ENCODE data around the gene TGFB1I1.
A peak's percentile ranks its signal among the peaks of the same experiment; 100 is the strongest.
"Not testable (repeated sequence)": the region's sequence is repeated elsewhere in the genome, so short reads cannot be mapped to it uniquely, and the experiment has no call there.

TGFB1I1 gene

GRCh38 chr16:31471875-31472708 lies at the start of gene TGFB1I1:
TSS of gene TGFB1I1 (plus strand) at chr16:31472152. CDS start at chr16:31472189, 37 bp downstream.
- peak; percentile 73 for DNase-seq
- in situ Hi-C loops (cut with HindIII; ENCODE audit: low pct_ligation_motif_present, low pct_unique_long_range_greater_than_20kb, low sequenced_read_pairs) = no loop called here

GRCh38 chr16:31423241-31423640 lies 48.7 kb upstream of the TGFB1I1 start:
- in situ Hi-C loops (cut with HindIII; ENCODE audit: low pct_ligation_motif_present, low pct_unique_long_range_greater_than_20kb, low sequenced_read_pairs) = no loop called here
- DNase-seq = no peak

- in situ Hi-C loops (cut with HindIII; ENCODE audit: low pct_ligation_motif_present, low pct_unique_long_range_greater_than_20kb, low sequenced_read_pairs) = no loop called here
Observed at GRCh38 chr16:31423801-31424200, 48.2 kb upstream of the TGFB1I1 start.

GRCh38 chr16:31427441-31428278 lies 44.3 kb upstream of the TGFB1I1 start:
- in situ Hi-C loops (cut with HindIII; ENCODE audit: low pct_ligation_motif_present, low pct_unique_long_range_greater_than_20kb, low sequenced_read_pairs) = no loop called here
- DNase-seq = no peak

More at GRCh38 chr16:31423801-31424200, 48.2 kb upstream of the TGFB1I1 start:
- DNase-seq = no peak

GRCh38 chr16:31428279-31428597 lies 43.7 kb upstream of the TGFB1I1 start, which contains the start of gene COX6A2:
TSS of gene COX6A2 (minus strand) at chr16:31428360. CDS start at chr16:31428325, 35 bp downstream.
- DNase-seq = no peak
- in situ Hi-C loops (cut with HindIII; ENCODE audit: low pct_ligation_motif_present, low pct_unique_long_range_greater_than_20kb, low sequenced_read_pairs) = no loop called here

GRCh38 chr16:31428638-31429247 lies 43.2 kb upstream of the TGFB1I1 start:
- in situ Hi-C loops (cut with HindIII; ENCODE audit: low pct_ligation_motif_present, low pct_unique_long_range_greater_than_20kb, low sequenced_read_pairs) = no loop called here
- DNase-seq = no peak

- DNase-seq = no peak
- in situ Hi-C loops (cut with HindIII; ENCODE audit: low pct_ligation_motif_present, low pct_unique_long_range_greater_than_20kb, low sequenced_read_pairs) = no loop called here
Observed at GRCh38 chr16:31429314-31429713, 42.6 kb upstream of the TGFB1I1 start.

- no peak for DNase-seq
- in situ Hi-C loops (cut with HindIII; ENCODE audit: low pct_ligation_motif_present, low pct_unique_long_range_greater_than_20kb, low sequenced_read_pairs) = no loop called here
Observed at GRCh38 chr16:31429796-31430195, 42.2 kb upstream of the TGFB1I1 start.

GRCh38 chr16:31430380-31431052 lies 41.4 kb upstream of the TGFB1I1 start:
- in situ Hi-C loops (cut with HindIII; ENCODE audit: low pct_ligation_motif_present, low pct_unique_long_range_greater_than_20kb, low sequenced_read_pairs) = no loop called here
- no peak for DNase-seq

GRCh38 chr16:31435341-31436220 lies 36.4 kb upstream of the TGFB1I1 start:
- in situ Hi-C loops (cut with HindIII; ENCODE audit: low pct_ligation_motif_present, low pct_unique_long_range_greater_than_20kb, low sequenced_read_pairs) = no loop called here
- DNase-seq = no peak

- DNase-seq = no peak
- in situ Hi-C loops (cut with HindIII; ENCODE audit: low pct_ligation_motif_present, low pct_unique_long_range_greater_than_20kb, low sequenced_read_pairs) = no loop called here
Observed at GRCh38 chr16:31436221-31437045, 35.5 kb upstream of the TGFB1I1 start.

- no peak for DNase-seq
- in situ Hi-C loops (cut with HindIII; ENCODE audit: low pct_ligation_motif_present, low pct_unique_long_range_greater_than_20kb, low sequenced_read_pairs) = no loop called here
Observed at GRCh38 chr16:31438414-31438813, 33.5 kb upstream of the TGFB1I1 start.

- in situ Hi-C loops (cut with HindIII; ENCODE audit: low pct_ligation_motif_present, low pct_unique_long_range_greater_than_20kb, low sequenced_read_pairs) = not testable (repeated sequence)
Observed at GRCh38 chr16:31439023-31439422, 32.9 kb upstream of the TGFB1I1 start.

GRCh38 chr16:31439519-31439918 lies 32.4 kb upstream of the TGFB1I1 start:
- no peak for DNase-seq
- in situ Hi-C loops (cut with HindIII; ENCODE audit: low pct_ligation_motif_present, low pct_unique_long_range_greater_than_20kb, low sequenced_read_pairs) = no loop called here

More at GRCh38 chr16:31439023-31439422, 32.9 kb upstream of the TGFB1I1 start:
- not testable (repeated sequence) for DNase-seq

- in situ Hi-C loops (cut with HindIII; ENCODE audit: low pct_ligation_motif_present, low pct_unique_long_range_greater_than_20kb, low sequenced_read_pairs) = no loop called here
- DNase-seq = no peak
Observed at GRCh38 chr16:31440516-31441184, 31.3 kb upstream of the TGFB1I1 start.

- DNase-seq = no peak
- in situ Hi-C loops (cut with HindIII; ENCODE audit: low pct_ligation_motif_present, low pct_unique_long_range_greater_than_20kb, low sequenced_read_pairs) = no loop called here
Observed at GRCh38 chr16:31441956-31442355, 30.0 kb upstream of the TGFB1I1 start.
